ENCODE data around the gene RNF217. TPM values are rescaled to one million over a fixed set of nuclear protein-coding genes. Genes with fewer than 3 reads are reported as not detected.

RNF217 gene
- polyA plus RNA-seq, 1 donor (not counting 4 experiments of a cell fraction or from before 2014, with no cell fraction given) = 44.0 TPM

GRCh38 chr6:125057392-125058246, 95.4 kb downstream of the RNF217 start:
- peaks cover 11% of the 10 kb centered on the region for H3K4me1 ChIP-seq (ENCODE audit: control insufficient read depth, extremely low read depth, insufficient read depth, low read length)
- H3K79me2 ChIP-seq (ENCODE audit: control insufficient read depth, insufficient read depth, low read length) = peaks cover 53% of the 10 kb centered on the region
- H3K9ac ChIP-seq (ENCODE audit: control insufficient read depth, extremely low read depth, insufficient read depth, low read length) = no peak overlapping the region
- peaks cover 2% of the 10 kb centered on the region for H3K9me1 ChIP-seq (ENCODE audit: control insufficient read depth, extremely low read depth, insufficient read depth, low read length)
- H3K27me3 ChIP-seq (ENCODE audit: control insufficient read depth, extremely low read depth, insufficient read depth, low read length) = no peaks in the 10 kb centered on the region
- no peak for TF ChIP-seq CTCF (optimal IDR thresholded peaks at IDR 0.05 in 1 of 3, IDR thresholded peaks at IDR 0.05 in 1 of 3, conservative IDR thresholded peaks at IDR 0.05 in 1 of 3; ENCODE audit: extremely low read depth in 1 of 3, insufficient read depth in 2 of 3, low read length in 3 of 3)
- no peak for TF ChIP-seq EZH2 (IDR thresholded peaks at IDR 0.05; ENCODE audit: low read length)
- no peaks in the 10 kb centered on the region for H3K9me3 ChIP-seq (ENCODE audit: control insufficient read depth, low read depth, low read length)
- no peak overlapping the region for H2AFZ ChIP-seq (ENCODE audit: control insufficient read depth, low read length)
- no peak overlapping the region for H3K4me2 ChIP-seq (ENCODE audit: control insufficient read depth, extremely low read depth, insufficient read depth, low read depth, low read length)
- dilution Hi-C loops (cut with MboI; ENCODE audit: extremely low pct_ligation_motif_present, low sequenced_read_pairs) = no loop called here
- FAIRE-seq = no peak
- H3K4me3 ChIP-seq (ENCODE audit: control insufficient read depth in 2 of 3, extremely low read depth in 1 of 3, insufficient read depth in 2 of 3, low read depth in 1 of 3, low read length in 3 of 3) = no peak overlapping the region
- H3K36me3 ChIP-seq (ENCODE audit: control insufficient read depth in 2 of 2, extremely low read depth in 1 of 2, insufficient read depth in 2 of 2, low read length in 2 of 2) = peaks cover 3 to 11% of the 10 kb centered on the region in 2 experiments
- no peaks in the 10 kb centered on the region for H4K20me1 ChIP-seq (ENCODE audit: control insufficient read depth, extremely low read depth, insufficient read depth, low read length)
- DNase-seq (ENCODE audit: low read depth, low spot score) = no peak
- no peak overlapping the region for H3K27ac ChIP-seq (ENCODE audit: control insufficient read depth, insufficient read depth, low read length)

GRCh38 chr6:125058546-125058945, 96.3 kb downstream of the RNF217 start:
- H3K4me3 ChIP-seq (ENCODE audit: control insufficient read depth in 2 of 3, extremely low read depth in 1 of 3, insufficient read depth in 2 of 3, low read depth in 1 of 3, low read length in 3 of 3) = no peak overlapping the region
- H3K79me2 ChIP-seq (ENCODE audit: control insufficient read depth, insufficient read depth, low read length) = peaks cover 43% of the 10 kb centered on the region
- peaks cover 3 to 11% of the 10 kb centered on the region in 2 experiments for H3K36me3 ChIP-seq (ENCODE audit: control insufficient read depth in 2 of 2, extremely low read depth in 1 of 2, insufficient read depth in 2 of 2, low read length in 2 of 2)
- dilution Hi-C loops (cut with MboI; ENCODE audit: extremely low pct_ligation_motif_present, low sequenced_read_pairs) = no loop called here
- no peak for DNase-seq (ENCODE audit: low read depth, low spot score)
- H3K4me2 ChIP-seq (ENCODE audit: control insufficient read depth, extremely low read depth, insufficient read depth, low read depth, low read length) = no peak overlapping the region
- H3K9ac ChIP-seq (ENCODE audit: control insufficient read depth, extremely low read depth, insufficient read depth, low read length) = no peak overlapping the region
- H3K9me3 ChIP-seq (ENCODE audit: control insufficient read depth, low read depth, low read length) = no peaks in the 10 kb centered on the region
- H3K27me3 ChIP-seq (ENCODE audit: control insufficient read depth, extremely low read depth, insufficient read depth, low read length) = no peaks in the 10 kb centered on the region
- no peaks in the 10 kb centered on the region for H4K20me1 ChIP-seq (ENCODE audit: control insufficient read depth, extremely low read depth, insufficient read depth, low read length)
- H3K27ac ChIP-seq (ENCODE audit: control insufficient read depth, insufficient read depth, low read length) = no peak overlapping the region
- FAIRE-seq = no peak
- TF ChIP-seq CTCF (optimal IDR thresholded peaks at IDR 0.05 in 1 of 3, IDR thresholded peaks at IDR 0.05 in 1 of 3, conservative IDR thresholded peaks at IDR 0.05 in 1 of 3; ENCODE audit: extremely low read depth in 1 of 3, insufficient read depth in 2 of 3, low read length in 3 of 3) (no peak), EZH2 (IDR thresholded peaks at IDR 0.05; ENCODE audit: low read length) (no peak)
- peaks cover 7% of the 10 kb centered on the region for H3K4me1 ChIP-seq (ENCODE audit: control insufficient read depth, extremely low read depth, insufficient read depth, low read length)
- H3K9me1 ChIP-seq (ENCODE audit: control insufficient read depth, extremely low read depth, insufficient read depth, low read length) = peaks cover 2% of the 10 kb centered on the region
- no peak overlapping the region for H2AFZ ChIP-seq (ENCODE audit: control insufficient read depth, low read length)
